ENCODE results near the gene SARDH.

- TF ChIP-seq MXI1 (conservative IDR thresholded peaks at IDR 0.05; ENCODE audit: poor library complexity, severe bottlenecking) = no peak
- TF ChIP-seq CTCF (IDR thresholded peaks at IDR 0.05; ENCODE audit: poor library complexity, severe bottlenecking) = no peak
- no peak for TF ChIP-seq RAD21 (conservative IDR thresholded peaks at IDR 0.05)
- TF ChIP-seq, protein P1, sequence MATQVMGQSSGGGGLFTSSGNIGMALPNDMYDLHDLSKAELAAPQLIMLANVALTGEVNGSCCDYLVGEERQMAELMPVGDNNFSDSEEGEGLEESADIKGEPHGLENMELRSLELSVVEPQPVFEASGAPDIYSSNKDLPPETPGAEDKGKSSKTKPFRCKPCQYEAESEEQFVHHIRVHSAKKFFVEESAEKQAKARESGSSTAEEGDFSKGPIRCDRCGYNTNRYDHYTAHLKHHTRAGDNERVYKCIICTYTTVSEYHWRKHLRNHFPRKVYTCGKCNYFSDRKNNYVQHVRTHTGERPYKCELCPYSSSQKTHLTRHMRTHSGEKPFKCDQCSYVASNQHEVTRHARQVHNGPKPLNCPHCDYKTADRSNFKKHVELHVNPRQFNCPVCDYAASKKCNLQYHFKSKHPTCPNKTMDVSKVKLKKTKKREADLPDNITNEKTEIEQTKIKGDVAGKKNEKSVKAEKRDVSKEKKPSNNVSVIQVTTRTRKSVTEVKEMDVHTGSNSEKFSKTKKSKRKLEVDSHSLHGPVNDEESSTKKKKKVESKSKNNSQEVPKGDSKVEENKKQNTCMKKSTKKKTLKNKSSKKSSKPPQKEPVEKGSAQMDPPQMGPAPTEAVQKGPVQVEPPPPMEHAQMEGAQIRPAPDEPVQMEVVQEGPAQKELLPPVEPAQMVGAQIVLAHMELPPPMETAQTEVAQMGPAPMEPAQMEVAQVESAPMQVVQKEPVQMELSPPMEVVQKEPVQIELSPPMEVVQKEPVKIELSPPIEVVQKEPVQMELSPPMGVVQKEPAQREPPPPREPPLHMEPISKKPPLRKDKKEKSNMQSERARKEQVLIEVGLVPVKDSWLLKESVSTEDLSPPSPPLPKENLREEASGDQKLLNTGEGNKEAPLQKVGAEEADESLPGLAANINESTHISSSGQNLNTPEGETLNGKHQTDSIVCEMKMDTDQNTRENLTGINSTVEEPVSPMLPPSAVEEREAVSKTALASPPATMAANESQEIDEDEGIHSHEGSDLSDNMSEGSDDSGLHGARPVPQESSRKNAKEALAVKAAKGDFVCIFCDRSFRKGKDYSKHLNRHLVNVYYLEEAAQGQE (IDR thresholded peaks at IDR 0.05; ENCODE audit: borderline replicate concordance) = no peak
Observed at GRCh38 chr9:133619791-133620190, 118.4 kb downstream of the SARDH start.

Measured in neural cell (in vitro differentiated cells).